Measurements from ENCODE around the gene PHLDB1. TPM values are rescaled to one million over a fixed set of nuclear protein-coding genes. Genes with fewer than 3 reads are reported as not detected.
"Not testable (repeated sequence)": the region's sequence is repeated elsewhere in the genome, so short reads cannot be mapped to it uniquely, and the experiment has no call there.

PHLDB1 gene
- total and polyA plus RNA-seq, 8 donors, result 76.5 to 120 (median 91.7) TPM

- H3K9me3 ChIP-seq, result no peaks in the 10 kb centered on the region
- H3K4me3 ChIP-seq, result no peak overlapping the region
- no peaks in the 10 kb centered on the region for H3K27me3 ChIP-seq
- TF ChIP-seq CTCF (IDR thresholded peaks at IDR 0.05), result no peak
- no peak for DNase-seq
- H3K27ac ChIP-seq, result peak overlapping the region in 1 of 2 donors; percentile 97
- H3K36me3 ChIP-seq, result no peaks in the 10 kb centered on the region
- intact Hi-C loops (cut with DNase I), result no loop called here
- ATAC-seq, result no peak
- peaks cover 14 to 41% of the 10 kb centered on the region in 2 donors for H3K4me1 ChIP-seq
Observed at GRCh38 chr11:118570787-118571186, 36.6 kb upstream of the PHLDB1 start.

GRCh38 chr11:118571701-118572060 is 35.7 kb upstream of the PHLDB1 start:
- H3K9me3 ChIP-seq; H3K36me3 ChIP-seq; ATAC-seq; H3K27me3 ChIP-seq; intact Hi-C loops (cut with DNase I): not testable (repeated sequence)
- Histone ChIP-seq H3K27ac (peak overlapping the region; percentile 97 to 99), H3K4me1 (peaks cover 21 to 41% of the 10 kb centered on the region in 2 donors), H3K4me3 (peak overlapping the region; percentile 98 to 100)
- DNase-seq, result peak in 1 of 4 donors; percentile 34

DNA sequence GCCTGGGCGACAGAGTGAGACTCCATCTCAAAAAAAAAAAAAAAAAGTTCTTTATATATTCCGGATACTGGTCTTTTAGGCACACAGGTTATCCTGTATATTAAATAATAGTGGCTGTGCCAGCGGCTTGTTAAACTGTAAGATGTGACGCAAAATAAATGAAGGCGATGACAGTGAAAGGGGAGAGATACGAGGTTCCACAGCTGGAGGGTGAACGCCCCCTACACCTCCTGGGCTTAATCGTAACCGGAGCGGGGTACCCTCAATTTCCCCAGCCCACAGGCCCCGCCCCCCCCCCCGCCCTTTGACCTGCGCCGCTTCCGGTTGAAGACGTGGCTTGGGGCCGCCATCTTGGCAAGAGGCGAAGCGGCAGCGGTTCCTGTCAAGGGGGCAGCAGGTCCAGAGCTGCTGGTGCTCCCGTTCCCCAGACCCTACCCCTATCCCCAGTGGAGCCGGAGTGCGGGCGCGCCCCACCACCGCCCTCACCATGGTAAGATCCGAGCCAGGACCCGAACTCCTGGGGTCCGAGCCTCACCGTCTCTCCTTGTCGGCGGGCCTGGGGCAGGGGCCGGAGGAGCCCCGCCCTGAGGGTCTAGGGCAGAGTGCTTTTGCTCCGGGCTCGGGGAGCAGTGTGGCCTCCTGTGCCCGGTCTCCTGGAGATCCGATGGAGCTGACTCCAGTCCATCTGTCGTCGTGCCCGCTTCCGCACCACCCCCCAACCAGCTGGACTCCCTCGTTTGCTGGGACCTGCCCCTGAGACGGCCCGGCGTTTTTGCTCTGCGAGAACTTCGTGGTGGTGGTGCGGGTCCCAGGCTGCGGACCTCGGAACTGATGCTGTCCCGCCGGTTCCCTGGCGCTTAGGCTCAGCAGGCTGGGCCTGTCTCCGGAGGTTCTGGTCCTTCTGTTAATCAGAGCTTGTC is 35.1 kb upstream of the PHLDB1 start, which contains the start of gene ARCN1:
ARCN1 (plus strand) TSS at position 349 of the 920 bp plus-strand sequence; CDS start at position 488, 139 bp downstream.
- Histone ChIP-seq H3K9me3 (no peaks in the 10 kb centered on the region), H3K4me3 (peak within 1 kb of the TSS; percentile 98 to 100), H3K36me3 (peaks cover 0 to 1% of the 10 kb centered on the region in 2 donors), H3K27ac (peak within 1 kb of the TSS; percentile 97 to 99), H3K4me1 (peaks cover 22 to 41% of the 10 kb centered on the region in 2 donors), H3K27me3 (no peaks in the 10 kb centered on the region)
- intact Hi-C loops (cut with DNase I), result no loop called here
- no peak for TF ChIP-seq CTCF (IDR thresholded peaks at IDR 0.05)
- ATAC-seq, result peak; percentile 92
- DNase-seq, result peak; percentile 83 to 92 (median 88)

DNA sequence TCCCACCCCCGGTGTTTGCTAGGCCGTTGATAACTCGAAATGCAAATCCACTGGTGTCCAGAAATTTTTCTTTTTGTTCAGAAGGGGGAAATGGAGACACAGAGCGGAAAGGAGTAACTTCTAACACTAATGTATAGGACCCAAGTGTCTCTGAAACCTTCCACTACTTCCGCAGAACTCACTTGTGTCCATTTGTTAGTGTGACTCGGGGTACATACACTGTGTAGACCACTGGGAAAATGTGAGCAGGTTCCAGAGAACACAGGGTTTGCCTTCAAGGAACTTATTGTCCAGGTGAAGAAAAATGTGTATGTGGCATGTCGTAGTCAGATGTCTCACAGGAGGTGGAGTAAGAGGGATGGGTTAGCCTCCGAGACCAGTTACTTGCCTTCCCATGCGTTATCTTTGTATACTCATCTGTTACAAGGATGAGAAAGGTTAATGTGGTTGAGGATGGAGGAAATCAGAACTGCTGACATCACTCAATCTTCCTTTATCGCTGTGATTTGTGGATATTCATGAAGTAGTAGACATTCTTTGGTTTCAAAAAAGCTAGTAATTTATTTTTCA is 34.3 kb upstream of the PHLDB1 start:
- ATAC-seq, result peak; percentile 47
- DNase-seq, result no peak
- Histone ChIP-seq H3K36me3 (peaks cover 0 to 6% of the 10 kb centered on the region in 2 donors), H3K4me3 (peak overlapping the region; percentile 98 to 100), H3K27me3 (no peaks in the 10 kb centered on the region), H3K9me3 (no peaks in the 10 kb centered on the region), H3K4me1 (peaks cover 22 to 41% of the 10 kb centered on the region in 2 donors), H3K27ac (peak overlapping the region; percentile 97 to 99)
- no peak for TF ChIP-seq CTCF (IDR thresholded peaks at IDR 0.05)
- intact Hi-C loops (cut with DNase I), result no loop called here

DNA sequence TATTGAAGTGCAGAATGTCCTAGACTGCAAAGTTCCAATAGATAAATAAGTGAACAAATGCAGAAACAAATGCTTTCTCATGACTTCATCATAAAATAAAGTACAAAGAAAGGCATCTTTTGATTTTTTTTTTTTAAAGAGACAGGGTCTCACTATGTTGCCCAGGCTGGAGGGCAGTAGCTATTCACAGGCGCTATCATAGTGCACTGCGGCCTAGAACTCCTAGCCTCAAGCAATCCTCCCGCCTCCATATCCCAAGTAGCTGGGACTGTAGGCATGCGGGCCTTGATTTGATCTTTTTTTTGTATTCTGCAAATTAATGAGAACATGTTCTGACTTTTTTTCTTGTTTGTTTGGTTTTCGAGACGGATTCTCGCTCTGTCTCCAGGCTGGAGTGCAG is 32.8 kb upstream of the PHLDB1 start:
- Histone ChIP-seq H3K4me1 (peaks cover 22 to 50% of the 10 kb centered on the region in 2 donors), H3K27me3 (no peaks in the 10 kb centered on the region), H3K27ac (no peak overlapping the region), H3K9me3 (no peaks in the 10 kb centered on the region), H3K36me3 (peaks cover 0 to 6% of the 10 kb centered on the region in 2 donors), H3K4me3 (peak overlapping the region in 1 of 2 donors; percentile 98)
- no peak for ATAC-seq
- no peak for TF ChIP-seq CTCF (IDR thresholded peaks at IDR 0.05)
- intact Hi-C loops (cut with DNase I), result no loop called here
- DNase-seq, result no peak

- H3K27me3 ChIP-seq; H3K9me3 ChIP-seq; H3K4me3 ChIP-seq; intact Hi-C loops (cut with DNase I); H3K27ac ChIP-seq; DNase-seq; ATAC-seq: not testable (repeated sequence)
- Histone ChIP-seq H3K4me1 (peaks cover 22 to 52% of the 10 kb centered on the region in 2 donors), H3K36me3 (peaks cover 0 to 23% of the 10 kb centered on the region in 2 donors)
Observed at GRCh38 chr11:118577995-118578394, 29.4 kb upstream of the PHLDB1 start.
